Germinal center (tissue), 1 donor: ENCODE data around the gene PIGT.
"Not testable (repeated sequence)": the region's sequence is repeated elsewhere in the genome, so short reads cannot be mapped to it uniquely, and the experiment has no call there.

Experiments
- DNase-seq: peaks from one replicate; pipeline ENCODE4 v3.0.0; 2012; ENCODE audit warnings: mixed read lengths, low spot score

The PIGT gene

DNA sequence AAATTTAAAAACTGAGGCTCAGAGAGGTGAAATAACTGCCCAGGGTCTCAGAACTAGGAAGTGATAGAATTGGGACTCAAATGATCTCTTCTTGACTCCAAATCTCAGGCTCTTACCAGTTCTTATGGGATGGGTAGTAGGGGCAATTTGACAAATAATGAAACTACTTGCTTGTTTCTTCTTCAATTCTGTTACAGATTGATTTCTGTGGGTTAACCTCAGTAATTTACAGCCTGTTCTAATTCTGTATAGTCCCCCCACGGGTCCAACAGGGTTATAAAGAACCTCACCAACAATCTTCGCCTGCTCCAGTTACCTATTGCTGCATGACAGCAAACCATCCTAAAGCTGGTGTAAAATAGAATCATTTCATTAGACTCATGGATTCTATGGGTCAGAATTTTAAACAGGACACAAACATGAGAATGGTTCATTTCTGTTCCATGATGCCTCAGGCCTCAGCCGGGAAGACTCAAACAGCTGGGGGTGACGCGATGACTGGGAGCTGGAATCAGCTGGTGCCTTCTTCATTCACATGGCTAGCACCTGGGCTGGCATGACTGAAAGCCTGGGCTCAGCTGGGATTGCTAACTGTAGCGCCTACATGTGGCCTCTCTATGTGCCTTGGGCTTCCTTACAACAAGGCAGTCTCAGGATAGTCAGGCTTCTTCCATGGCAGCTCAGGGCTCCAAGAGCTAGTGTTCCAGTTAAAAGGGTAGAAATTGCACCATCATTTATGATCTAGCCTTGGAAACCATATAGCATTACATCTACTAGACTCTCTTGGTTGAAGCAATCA is 47.0 kb downstream of the PIGT start:
- DNase-seq, result no peak

DNA sequence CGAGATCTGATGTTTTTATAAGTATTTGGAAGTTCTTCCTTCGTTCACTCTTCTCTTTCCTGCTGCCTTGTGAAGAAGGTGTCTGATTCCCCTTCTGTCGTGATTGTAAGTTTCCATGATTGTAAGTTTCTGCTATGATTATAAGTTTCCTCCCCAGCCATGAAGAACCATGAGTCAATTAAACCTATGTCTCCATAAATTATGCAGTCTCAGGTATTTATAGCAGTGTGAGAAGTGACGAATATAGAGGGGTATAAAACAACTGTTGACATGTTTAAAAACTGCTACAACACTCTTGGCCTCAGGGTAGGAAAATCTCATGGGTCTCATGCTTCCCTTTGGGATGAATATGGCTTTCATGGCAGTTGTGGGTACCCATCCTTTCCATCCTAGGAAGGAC is 47.8 kb downstream of the PIGT start:
- no peak for DNase-seq

DNA sequence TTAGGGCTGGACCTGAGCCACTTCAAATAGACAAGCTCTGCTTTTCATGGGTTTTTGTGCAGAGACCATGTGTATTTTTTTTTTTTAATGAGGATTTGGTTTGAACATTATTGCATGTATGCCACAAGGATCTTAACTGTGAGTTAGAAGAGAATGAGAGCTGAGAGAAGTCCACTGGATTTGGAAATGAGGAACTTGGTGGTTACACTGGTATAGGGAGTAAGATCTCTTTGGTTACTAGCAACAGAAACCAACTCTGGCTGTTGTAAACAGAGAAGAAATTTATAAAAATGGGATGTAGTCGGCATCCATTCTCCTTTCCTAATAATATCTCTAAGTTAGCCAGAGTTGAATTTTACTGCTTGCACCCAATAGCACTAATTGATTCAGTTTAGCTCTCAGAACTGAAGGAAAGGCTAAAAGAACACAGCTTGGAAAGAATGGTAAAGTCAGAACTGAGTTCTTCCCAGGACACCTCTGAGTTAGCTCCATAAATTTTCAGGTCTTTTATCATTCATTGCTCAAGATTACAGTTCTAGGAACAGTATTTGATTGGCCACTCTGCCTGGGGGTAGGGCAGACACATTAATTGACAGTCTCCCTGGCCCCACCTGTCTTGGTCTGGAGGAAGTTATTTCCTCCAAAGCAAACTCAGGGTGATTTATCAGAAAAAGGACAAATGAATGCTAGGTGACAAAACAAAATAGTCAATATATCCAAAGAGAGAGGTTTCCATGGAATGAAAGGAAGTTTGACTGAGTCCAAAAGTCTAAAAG is 49.7 kb downstream of the PIGT start:
- no peak for DNase-seq

DNA sequence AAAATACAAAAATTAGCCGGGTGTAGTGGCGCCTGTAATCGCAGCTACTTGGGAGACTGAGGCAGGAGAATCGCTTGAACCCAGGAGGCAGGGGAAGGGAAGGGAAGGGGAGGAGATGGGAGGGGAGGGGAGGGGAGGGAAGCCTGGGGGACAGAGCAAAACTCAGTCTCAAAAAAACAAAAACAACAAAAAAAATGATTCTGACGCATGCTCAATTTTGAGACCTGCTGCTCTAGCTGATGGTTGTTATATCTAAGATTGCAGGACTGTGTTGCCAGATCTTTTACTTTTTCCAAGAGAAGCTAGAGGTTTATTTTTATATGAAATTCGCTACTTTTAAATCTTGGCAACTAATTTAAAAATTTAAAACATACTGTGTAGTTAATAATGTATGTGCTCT is 51.2 kb downstream of the PIGT start:
- no peak for DNase-seq

DNA sequence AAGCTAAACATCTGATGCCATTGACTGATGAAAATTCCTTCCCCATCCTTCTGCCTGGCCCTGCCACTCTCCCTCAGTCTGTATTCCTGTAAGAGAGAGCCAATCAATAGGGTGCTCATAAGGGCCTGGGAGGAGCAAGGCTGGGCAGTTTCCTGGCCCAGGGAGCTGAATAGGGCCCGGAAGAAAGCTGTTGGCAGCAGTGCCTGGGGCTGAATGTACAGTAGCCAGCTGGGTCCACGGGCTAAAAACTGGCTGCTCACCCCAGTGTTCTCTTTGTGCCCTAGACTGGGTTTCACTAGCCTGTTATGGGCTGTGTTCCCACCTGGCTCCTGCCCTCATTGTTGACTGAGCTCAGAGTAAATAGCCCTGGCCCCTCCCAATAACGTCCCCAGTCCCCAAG is 51.9 kb downstream of the PIGT start:
- no peak for DNase-seq

DNA sequence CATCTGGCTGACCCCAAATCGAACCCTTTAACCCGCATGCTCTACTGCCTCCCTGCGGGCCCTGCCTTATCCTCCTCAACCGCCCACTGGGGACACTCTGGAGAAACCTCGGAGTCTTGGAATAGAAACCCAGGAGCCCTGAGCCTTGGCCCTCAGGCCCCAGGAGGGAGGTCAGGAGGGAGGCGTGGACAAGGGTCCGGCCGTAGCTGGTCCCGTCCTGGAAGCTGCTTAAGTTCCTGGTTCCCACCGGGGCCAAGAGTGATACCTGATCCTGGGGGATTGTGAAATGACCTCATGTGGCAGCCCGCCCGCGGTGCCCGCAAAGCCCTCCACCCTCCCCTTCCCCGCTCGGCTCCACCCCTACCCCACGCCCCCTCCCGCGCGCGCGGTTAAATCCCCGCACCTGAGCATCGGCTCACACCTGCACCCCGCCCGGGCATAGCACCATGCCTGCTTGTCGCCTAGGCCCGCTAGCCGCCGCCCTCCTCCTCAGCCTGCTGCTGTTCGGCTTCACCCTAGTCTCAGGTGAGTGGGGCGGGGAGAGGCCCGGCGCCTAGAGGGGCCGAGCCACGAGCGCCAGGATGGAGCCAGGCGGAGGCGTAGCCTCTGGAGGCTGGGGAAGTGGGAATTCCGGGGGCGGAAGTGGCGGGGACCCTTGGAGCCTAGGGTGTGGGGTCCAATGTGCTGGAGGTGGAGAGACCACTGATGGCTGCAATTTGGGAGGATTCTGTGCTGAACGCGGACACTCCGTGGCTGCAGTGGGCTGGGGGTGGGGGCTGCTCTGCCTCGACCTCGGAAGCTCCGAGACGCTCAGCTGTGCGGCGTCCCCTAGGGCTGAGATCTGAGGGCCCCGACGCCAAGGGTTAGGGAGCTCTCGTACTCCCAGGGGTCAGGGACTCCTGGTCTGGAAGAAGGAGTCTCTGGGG is 53.7 kb downstream of the PIGT start, which contains the start of gene WFDC2:
Gene WFDC2, plus strand, starts transcription at position 418 of the 926 bp plus-strand sequence. Its CDS starts 29 bp downstream, at position 447.
- DNase-seq, result no peak

DNA sequence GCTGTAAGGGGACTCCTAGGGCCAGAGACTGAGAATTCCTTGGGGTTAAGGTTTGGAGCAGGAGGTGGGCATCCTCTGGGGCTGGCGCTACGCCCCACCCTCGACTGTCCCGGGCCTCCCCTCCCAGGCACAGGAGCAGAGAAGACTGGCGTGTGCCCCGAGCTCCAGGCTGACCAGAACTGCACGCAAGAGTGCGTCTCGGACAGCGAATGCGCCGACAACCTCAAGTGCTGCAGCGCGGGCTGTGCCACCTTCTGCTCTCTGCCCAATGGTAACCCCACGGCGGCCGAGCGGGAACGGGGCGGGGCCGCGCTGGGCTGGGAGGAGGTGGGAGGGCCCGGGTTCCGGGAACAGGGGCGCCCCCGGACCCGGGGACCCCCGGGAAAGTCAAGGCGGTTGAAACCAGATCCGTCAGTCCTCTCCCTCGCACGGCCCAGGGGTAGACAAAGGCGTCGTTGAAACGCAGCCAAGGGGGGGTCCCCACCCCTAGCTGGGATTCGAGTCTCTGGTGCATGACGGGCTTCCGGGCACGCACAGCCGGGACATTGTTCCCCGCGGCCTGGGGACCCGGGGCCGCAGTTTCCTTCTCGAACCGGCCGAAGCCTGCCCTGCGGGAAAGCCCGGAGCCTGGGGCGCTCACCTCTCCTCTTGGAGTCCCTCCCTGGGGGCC is 54.5 kb downstream of the PIGT start:
- DNase-seq, result no peak

DNA sequence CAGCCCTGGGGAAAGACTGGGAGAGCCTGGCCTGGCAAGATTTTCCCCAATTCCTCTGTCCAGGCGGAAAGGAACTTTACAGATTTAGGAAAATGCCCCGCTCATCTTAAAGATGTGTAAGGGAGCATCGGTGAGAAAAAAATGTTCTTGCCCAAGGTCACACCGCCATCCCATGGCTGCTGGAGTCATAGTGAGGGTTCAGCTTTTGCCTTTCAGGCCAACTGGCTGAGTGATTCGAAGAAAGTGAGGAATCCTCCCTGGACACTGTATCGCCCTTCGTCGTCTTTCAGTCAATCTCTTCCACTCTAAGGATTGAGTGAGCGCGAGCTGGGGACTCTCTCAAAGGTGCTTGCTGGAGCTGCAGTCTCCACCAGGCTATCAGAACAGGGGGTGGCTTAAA is 55.0 kb downstream of the PIGT start:
- DNase-seq, result no peak

DNA sequence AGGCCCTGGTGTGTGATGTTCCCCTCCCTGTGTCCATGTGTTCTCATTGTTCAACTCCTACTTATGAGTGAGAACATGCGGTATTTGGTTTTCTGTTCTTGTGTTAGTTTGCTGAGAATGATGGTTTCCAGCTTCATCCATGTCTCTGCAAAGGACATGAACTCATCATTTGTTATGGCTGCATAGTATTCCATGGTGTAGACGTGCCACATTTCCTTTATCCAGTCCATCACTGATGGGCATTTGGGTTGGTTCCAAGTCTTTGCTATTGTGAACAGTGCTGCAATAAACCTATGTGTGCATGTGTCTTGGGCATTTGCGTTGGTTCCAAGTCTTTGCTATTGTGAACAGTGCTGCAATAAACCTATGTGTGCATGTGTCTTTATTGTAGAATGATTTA is 56.3 kb downstream of the PIGT start:
- DNase-seq, result not testable (repeated sequence)
